SK-N-MC (cell line): Measurements from ENCODE around the gene RPGR.

ENCODE experiments used
- EZH2 ChIP-seq: fragments of 200-600 bp; sonication (generic); IDR thresholded peaks from one replicate; pipeline ENCODE4 v1.6.1; 2017; ENCODE audit warnings: antibody characterized with exemption
- POLR2AphosphoS5 ChIP-seq: IDR thresholded peaks from 2 replicates; pipeline ENCODE4 v1.6.1; 2012; ENCODE audit warnings: mild to moderate bottlenecking, low read depth, low read length, borderline replicate concordance

GRCh38 chrX:38277136-38277535, 50.2 kb downstream of the RPGR start:
- TF ChIP-seq POLR2AphosphoS5 (no peak), EZH2 (no peak)
